Stomach (tissue), 9 donors: ENCODE data around the gene DNAI4. TPM values are rescaled to one million over a fixed set of nuclear protein-coding genes. Genes with fewer than 3 reads are reported as not detected.

ENCODE experiments used
- DNase-seq, 2 donors: peaks; one replicate each; pipeline versions ENCODE4 v3.0.0 to v3.0.0-alpha.2; 2013 to 2019
- H3K27ac ChIP-seq, 5 donors: fragments of 200-600 bp in 4 of 5; sonication (generic) in 4 of 5; one replicate each; pipeline ENCODE4 v1.5.1; 2013 to 2019; ENCODE audit warnings: mild to moderate bottlenecking in 1 of 5, moderate library complexity in 1 of 5
- H3K27me3 ChIP-seq, 3 donors: fragments of 200-600 bp; sonication (generic); one replicate each; pipeline ENCODE4 v1.5.1; 2017 to 2019; ENCODE audit warnings: mixed run types in 1 of 3
- H3K36me3 ChIP-seq, 4 donors: fragments of 200-600 bp; sonication (generic); 1 replicate in 3 of 4; 2 replicates in 1 of 4; pipeline ENCODE4 v1.5.1; 2016 to 2019
- H3K4me1 ChIP-seq, 4 donors: fragments of 200-600 bp; sonication (generic); one replicate each; pipeline ENCODE4 v1.5.1; 2016 to 2019
- H3K4me3 ChIP-seq, 4 donors: fragments of 200-600 bp; sonication (generic) in 3 of 4; one replicate each; pipeline ENCODE4 v1.5.1; 2016 to 2019; ENCODE audit warnings: mild to moderate bottlenecking in 1 of 4
- H3K9me3 ChIP-seq, 4 donors: fragments of 200-600 bp; sonication (generic); one replicate each; pipeline ENCODE4 v1.5.1; 2016 to 2019
- CTCF ChIP-seq, 7 experiments: fragments of 450-650 bp in 4 of 7; fragments of 200-600 bp in 3 of 7; sonication (generic) in 3 of 7; IDR thresholded peaks; one replicate each; pipeline ENCODE4 v1.5.1; 2016 to 2019; ENCODE audit warnings: antibody characterized with exemption in 7 of 7, control low read depth in 2 of 7, mild to moderate bottlenecking in 1 of 7
- EP300 ChIP-seq: sonication (generic); formaldehyde crosslinking; IDR thresholded peaks from one replicate; pipeline ENCODE4 v1.6.1; 2017; ENCODE audit warnings: antibody characterized with exemption
- POLR2A ChIP-seq, 4 donors: fragments of 450-650 bp; IDR thresholded peaks; one replicate each; pipeline ENCODE4 v1.6.1; 2016; ENCODE audit warnings: antibody characterized with exemption in 4 of 4, control low read depth in 2 of 4, mild to moderate bottlenecking in 1 of 4, moderate library complexity in 1 of 4
- POLR2AphosphoS5 ChIP-seq, 3 donors: sonication (generic); formaldehyde crosslinking; IDR thresholded peaks; one replicate each; pipeline ENCODE4 v1.6.1; 2016; ENCODE audit warnings: antibody characterized with exemption in 3 of 3
- WGBS, 5 donors: extraction: QIAGEN DNeasy Blood & Tissue Kit in 3 of 5; methylation state at CpG; one replicate each; pipeline versions ENCODE4 v1.1.5 to v1.1.7; 2013 to 2018; 5-methylcytosine and 5-hydroxymethylcytosine counted together
- intact Hi-C: fragments of 100-400 bp; cut with DNase I; formaldehyde crosslinking; loops from one replicate; pipeline ENCODE4 v1.15.1; 2023; ENCODE audit warnings: low total_unique reads
- polyA plus RNA-seq, 3 donors: library from polyadenylated mRNA; stranded (reverse); fragments of 200-250 nt; gene quantifications; one replicate each; pipeline ENCODE4 v1.2.3, GENCODE V29; 2013
- total RNA-seq, 5 donors: library from RNA; depleted of rRNA; stranded (reverse); fragments of >200 nt; gene quantifications; one replicate each; pipeline versions ENCODE4 v1.1.0 to v1.2.3, GENCODE V29; 2014 to 2016
- donor health status: healthy with polysubstance abuse.
- donor health status: Bipolar disorder and iron deficiency.
- donor health status: healthy.

Gene DNAI4
- total and polyA plus RNA-seq, 8 donors: 0.44 to 9.5 (median 6.2) TPM; not detected in 1

- 83 to 90% (median 85%) methylated on average over 2 of the region's 2 CpGs for WGBS, 5 donors
- intact Hi-C loops: no loop called here
- no peaks in the 10 kb centered on the region for H3K9me3 ChIP-seq
- H3K4me3 ChIP-seq: no peak overlapping the region
- H3K36me3 ChIP-seq: no peaks in the 10 kb centered on the region
- H3K27me3 ChIP-seq: no peaks in the 10 kb centered on the region
- TF ChIP-seq POLR2A (IDR thresholded peaks at IDR 0.05) (no peak), CTCF (IDR thresholded peaks at IDR 0.05) (no peak), POLR2AphosphoS5 (IDR thresholded peaks at IDR 0.05) (no peak), EP300 (no peak)
- DNase-seq: no peak
- no peaks in the 10 kb centered on the region for H3K4me1 ChIP-seq
- H3K27ac ChIP-seq: no peak overlapping the region
Observed at GRCh38 chr1:66852870-66853269, 71.8 kb downstream of the DNAI4 start.

DNA sequence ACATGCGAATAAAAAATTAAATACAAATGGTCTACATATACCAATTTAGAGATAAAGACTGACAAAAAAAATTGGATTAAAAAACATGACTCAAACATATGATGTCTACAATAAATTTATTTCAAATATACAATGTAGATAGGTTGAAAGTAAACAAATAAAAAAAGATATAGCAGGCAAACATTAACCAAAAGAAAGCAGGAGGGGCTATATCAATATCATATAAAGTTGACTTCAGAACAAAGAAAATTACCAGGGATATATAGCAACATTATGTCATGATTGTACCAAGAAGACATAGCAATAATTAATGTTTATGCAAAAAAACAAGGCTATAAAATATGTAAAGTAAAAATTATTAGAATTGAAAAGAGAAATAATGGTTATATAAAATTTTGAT lies 73.7 kb downstream of the DNAI4 start:
- no peak overlapping the region for H3K27ac ChIP-seq
- H3K27me3 ChIP-seq: no peaks in the 10 kb centered on the region
- H3K4me3 ChIP-seq: no peak overlapping the region
- H3K9me3 ChIP-seq: no peaks in the 10 kb centered on the region
- no peak for DNase-seq
- TF ChIP-seq CTCF (IDR thresholded peaks at IDR 0.05) (no peak), POLR2AphosphoS5 (IDR thresholded peaks at IDR 0.05) (no peak), EP300 (no peak), POLR2A (IDR thresholded peaks at IDR 0.05) (no peak)
- H3K4me1 ChIP-seq: no peaks in the 10 kb centered on the region
- intact Hi-C loops: no loop called here
- no peaks in the 10 kb centered on the region for H3K36me3 ChIP-seq
- 47 to 92% (median 68%) methylated on average over 1 of the region's 1 CpG for WGBS, 5 donors

GRCh38 chr1:66848193-66848592 lies 76.5 kb downstream of the DNAI4 start:
- H3K27me3 ChIP-seq: no peaks in the 10 kb centered on the region
- H3K27ac ChIP-seq: no peak overlapping the region
- WGBS, 5 donors: 76 to 88% (median 83%) methylated on average over 2 of the region's 2 CpGs
- intact Hi-C loops: no loop called here
- DNase-seq: no peak
- no peak overlapping the region for H3K4me3 ChIP-seq
- no peak for TF ChIP-seq POLR2AphosphoS5 (IDR thresholded peaks at IDR 0.05)
- TF ChIP-seq POLR2A (IDR thresholded peaks at IDR 0.05): no peak
- no peaks in the 10 kb centered on the region for H3K9me3 ChIP-seq
- H3K4me1 ChIP-seq: no peaks in the 10 kb centered on the region
- no peaks in the 10 kb centered on the region for H3K36me3 ChIP-seq

DNA sequence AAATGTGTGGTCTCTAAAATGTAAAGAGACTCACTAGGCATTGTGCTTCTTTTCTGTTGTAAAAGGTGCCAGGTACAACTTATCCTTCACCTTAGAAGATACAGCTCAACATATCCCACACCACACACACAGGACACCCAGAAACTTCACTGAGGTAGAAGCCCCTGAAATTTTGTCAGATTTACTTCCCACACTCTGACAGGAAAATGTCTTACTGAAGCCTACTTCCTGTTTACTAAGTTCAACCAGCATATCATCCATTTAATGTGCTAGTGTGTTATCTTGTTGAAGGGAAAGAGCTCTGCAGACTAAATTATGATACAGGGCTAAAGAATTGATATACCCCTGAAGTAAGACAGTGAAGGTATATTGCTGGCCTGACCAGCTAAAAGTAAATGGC lies 83.7 kb downstream of the DNAI4 start:
- Histone ChIP-seq H3K4me3 (no peak overlapping the region), H3K4me1 (no peaks in the 10 kb centered on the region), H3K27me3 (no peaks in the 10 kb centered on the region), H3K27ac (no peak overlapping the region), H3K9me3 (no peaks in the 10 kb centered on the region), H3K36me3 (no peaks in the 10 kb centered on the region)
- no peak for TF ChIP-seq CTCF (IDR thresholded peaks at IDR 0.05)
- no peak for TF ChIP-seq POLR2AphosphoS5 (IDR thresholded peaks at IDR 0.05)
- TF ChIP-seq EP300: no peak
- TF ChIP-seq POLR2A (IDR thresholded peaks at IDR 0.05): no peak
- peak in 1 of 2 donors; percentile 2 for DNase-seq
- intact Hi-C loops: no loop called here

- H3K9me3 ChIP-seq: no peaks in the 10 kb centered on the region
- DNase-seq: no peak
- no peak overlapping the region for H3K4me3 ChIP-seq
- no peaks in the 10 kb centered on the region for H3K36me3 ChIP-seq
- TF ChIP-seq EP300 (no peak), CTCF (IDR thresholded peaks at IDR 0.05) (no peak), POLR2A (IDR thresholded peaks at IDR 0.05) (no peak)
- intact Hi-C loops: no loop called here
- no peaks in the 10 kb centered on the region for H3K27me3 ChIP-seq
- no peak overlapping the region for H3K27ac ChIP-seq
- H3K4me1 ChIP-seq: no peaks in the 10 kb centered on the region
Observed at GRCh38 chr1:66834926-66835325, 89.7 kb downstream of the DNAI4 start.
